HEK293T (cell line): Measurements from ENCODE around the gene WWC1.

Source experiments
- CTCF ChIA-PET: fragments of 350-600 bp; formaldehyde crosslinking; extraction: SDS; loops from one replicate; lab custom pipeline; 2021; ENCODE audit warnings: antibody characterized with exemption, inconsistent platforms; lab: Yijun Ruan, JAX
- POLR2A ChIA-PET: fragments of 350-600 bp; formaldehyde crosslinking; extraction: SDS; loops from one replicate; lab custom pipeline; 2020; ENCODE audit warnings: antibody characterized with exemption, inconsistent platforms; lab: Yijun Ruan, JAX
- DNase-seq: peaks from one replicate; pipeline ENCODE4 v3.0.0; 2012; ENCODE audit warnings: mixed read lengths; ENCODE audit errors: extremely low spot score
- ARNT ChIP-seq: fragments of 450-650 bp; IDR thresholded peaks from 2 replicates; pipeline ENCODE4 v1.6.1; 2017; ENCODE audit warnings: mild to moderate bottlenecking
- BHLHE40 ChIP-seq: fragments of 450-650 bp; IDR thresholded peaks from 2 replicates; pipeline ENCODE4 v1.6.1; 2016; ENCODE audit warnings: mild to moderate bottlenecking, moderate library complexity, borderline replicate concordance
- CTBP1 ChIP-seq: fragments of 450-650 bp; IDR thresholded peaks from 2 replicates; pipeline ENCODE4 v1.6.1; 2016; ENCODE audit warnings: borderline replicate concordance
- ELF4 ChIP-seq: fragments of 450-650 bp; IDR thresholded peaks from 2 replicates; pipeline ENCODE4 v1.6.1; 2017; ENCODE audit warnings: antibody characterized with exemption
- FOXA1 ChIP-seq: fragments of 450-650 bp; IDR thresholded peaks from 2 replicates; pipeline ENCODE4 v1.6.1; 2016; ENCODE audit warnings: mild to moderate bottlenecking
- FOXK2 ChIP-seq: fragments of 450-650 bp; IDR thresholded peaks from 2 replicates; pipeline ENCODE4 v1.6.1; 2016; ENCODE audit warnings: mild to moderate bottlenecking
- FOXM1 ChIP-seq: fragments of 450-650 bp; IDR thresholded peaks from 2 replicates; pipeline ENCODE4 v1.6.1; 2017; ENCODE audit warnings: mild to moderate bottlenecking, borderline replicate concordance
- HDGF ChIP-seq: fragments of 450-650 bp; IDR thresholded peaks from 2 replicates; pipeline ENCODE4 v1.6.1; 2017; ENCODE audit warnings: antibody characterized with exemption, borderline replicate concordance
- L3MBTL2 ChIP-seq: fragments of 450-650 bp; conservative IDR thresholded peaks from 2 replicates; pipeline ENCODE4 v1.6.1; 2016; ENCODE audit warnings: mild to moderate bottlenecking
- LEF1 ChIP-seq: fragments of 450-650 bp; IDR thresholded peaks from 2 replicates; pipeline ENCODE4 v1.6.1; 2017; ENCODE audit warnings: mild to moderate bottlenecking, borderline replicate concordance
- NFRKB ChIP-seq: fragments of 450-650 bp; IDR thresholded peaks from 2 replicates; pipeline ENCODE4 v1.6.1; 2016; ENCODE audit warnings: mild to moderate bottlenecking, moderate library complexity
- PKNOX1 ChIP-seq: fragments of 450-650 bp; IDR thresholded peaks from 2 replicates; pipeline ENCODE4 v1.6.1; 2016
- SP1 ChIP-seq: fragments of 450-650 bp; IDR thresholded peaks from 2 replicates; pipeline ENCODE4 v1.6.1; 2017
- SUZ12 ChIP-seq: fragments of 450-650 bp; IDR thresholded peaks from 2 replicates; pipeline ENCODE4 v1.6.1; 2016; ENCODE audit warnings: mild to moderate bottlenecking
- TARDBP ChIP-seq: fragments of 450-650 bp; IDR thresholded peaks from 2 replicates; pipeline ENCODE4 v1.6.1; 2016
- ZNF384 ChIP-seq: fragments of 450-650 bp; IDR thresholded peaks from 2 replicates; pipeline ENCODE4 v1.6.1; 2016

Gene WWC1

GRCh38 chr5:168446983-168447619, 155.7 kb downstream of the WWC1 start:
- CTCF ChIA-PET: no interaction called here
- TF ChIP-seq SUZ12: no peak
- TF ChIP-seq L3MBTL2: no peak
- no peak for TF ChIP-seq PKNOX1
- no peak for TF ChIP-seq TARDBP
- no peak for TF ChIP-seq ZNF384
- no peak for TF ChIP-seq FOXK2
- no peak for TF ChIP-seq NFRKB
- TF ChIP-seq BHLHE40: no peak
- TF ChIP-seq FOXM1: no peak
- no peak for TF ChIP-seq CTBP1
- TF ChIP-seq HDGF: no peak
- no peak for TF ChIP-seq SP1
- no peak for TF ChIP-seq LEF1
- TF ChIP-seq FOXA1: no peak
- TF ChIP-seq ELF4: no peak
- no peak for TF ChIP-seq ARNT
- POLR2A ChIA-PET: no interaction called here

GRCh38 chr5:168447808-168448207, 156.4 kb downstream of the WWC1 start:
- POLR2A ChIA-PET: no interaction called here
- CTCF ChIA-PET: no interaction called here

More at GRCh38 chr5:168446983-168447619, 155.7 kb downstream of the WWC1 start:
- no peak for DNase-seq

GRCh38 chr5:168449166-168449565, 157.7 kb downstream of the WWC1 start:
- no peak for TF ChIP-seq NFRKB
- no peak for TF ChIP-seq FOXA1
- no peak for TF ChIP-seq CTBP1
- no peak for TF ChIP-seq ZNF384
- no peak for TF ChIP-seq LEF1
- TF ChIP-seq ELF4: no peak
- no peak for TF ChIP-seq TARDBP
- no peak for TF ChIP-seq SUZ12
- TF ChIP-seq L3MBTL2: no peak
- TF ChIP-seq PKNOX1: no peak
- TF ChIP-seq BHLHE40: no peak
- no peak for TF ChIP-seq FOXK2
- TF ChIP-seq SP1: no peak
- no peak for TF ChIP-seq FOXM1
- TF ChIP-seq HDGF: no peak
- no peak for TF ChIP-seq ARNT
- ChIA-PET CTCF (interaction anchor here (0.6 kb wide), 1 partner anchor 1378 kb away, joined by 3 read pairs; no protein-coding TSS in a partner anchor), POLR2A (no interaction called here)
- DNase-seq: no peak

More at GRCh38 chr5:168447808-168448207, 156.4 kb downstream of the WWC1 start:
- no peak for TF ChIP-seq SP1
- no peak for TF ChIP-seq FOXA1
- no peak for TF ChIP-seq HDGF
- TF ChIP-seq NFRKB: no peak
- TF ChIP-seq TARDBP: no peak
- TF ChIP-seq LEF1: no peak
- TF ChIP-seq FOXM1: no peak
- no peak for TF ChIP-seq L3MBTL2
- TF ChIP-seq BHLHE40: no peak
- TF ChIP-seq PKNOX1: no peak
- TF ChIP-seq FOXK2: no peak
- no peak for TF ChIP-seq SUZ12
- no peak for DNase-seq

GRCh38 chr5:168451565-168451964, 160.1 kb downstream of the WWC1 start:
- TF ChIP-seq CTBP1 (no peak), ELF4 (no peak), LEF1 (no peak), TARDBP (no peak), PKNOX1 (no peak), FOXM1 (no peak), BHLHE40 (no peak), L3MBTL2 (no peak), SUZ12 (no peak)
- ChIA-PET CTCF (no interaction called here), POLR2A (no interaction called here)
- DNase-seq: no peak

GRCh38 chr5:168455201-168455600, 163.8 kb downstream of the WWC1 start:
- TF ChIP-seq FOXA1 (no peak), PKNOX1 (no peak), TARDBP (no peak), ELF4 (no peak), ARNT (no peak), NFRKB (no peak)
- CTCF ChIA-PET: no interaction called here
- DNase-seq: no peak
- POLR2A ChIA-PET: no interaction called here
